ENCODE data around the gene OSBPL10.

- TF ChIP-seq CTCF (conservative IDR thresholded peaks at IDR 0.05 in 1 of 2, IDR thresholded peaks at IDR 0.05 in 1 of 2; ENCODE audit: low read depth in 1 of 2, low read length in 2 of 2): no peak
- TF ChIP-seq EZH2 (IDR thresholded peaks at IDR 0.05; ENCODE audit: low read length, missing control alignments): no peak
Observed at GRCh38 chr3:31733234-31733667, 247.8 kb downstream of the OSBPL10 start.

Measured in fibroblast of lung (primary cell).